Mammary epithelial cell (primary cell): Measurements from ENCODE around the gene MYO1H.
"Not testable (repeated sequence)": the region's sequence is repeated elsewhere in the genome, so short reads cannot be mapped to it uniquely, and the experiment has no call there.

Experiments used
- CTCF ChIP-seq, 2 donors: IDR thresholded peaks in 1 of 2; conservative IDR thresholded peaks in 1 of 2; 2 replicates each; pipeline ENCODE4 v1.5.1; 2011 to 2012; ENCODE audit warnings: inconsistent platforms in 2 of 2, low read length in 2 of 2, mild to moderate bottlenecking in 2 of 2, control low read depth in 1 of 2, low read depth in 1 of 2; ENCODE audit not compliant: insufficient read depth in 1 of 2; ENCODE audit errors: extremely low read depth in 1 of 2
- EZH2 ChIP-seq: IDR thresholded peaks from 2 replicates; pipeline ENCODE4 v1.6.1; 2012; ENCODE audit warnings: low read length, inconsistent platforms, borderline replicate concordance

- not testable (repeated sequence) for TF ChIP-seq CTCF (conservative IDR thresholded peaks at IDR 0.05 in 1 of 2, IDR thresholded peaks at IDR 0.05 in 1 of 2; ENCODE audit: extremely low read depth in 1 of 2, insufficient read depth in 1 of 2, low read depth in 1 of 2, low read length in 2 of 2); EZH2
These were observed 26.4 kb upstream of the MYO1H start for GRCh38 chr12:109321294-109321693.
